Activated naive CD4-positive, alpha-beta T cell treated with anti-CD3 and anti-CD28 coated beads for 36 hours (primary cell): ENCODE data around the gene PFN4. TPM values are rescaled to one million over a fixed set of nuclear protein-coding genes. Genes with fewer than 3 reads are reported as not detected.
A peak's percentile ranks its signal among the peaks of the same experiment; 100 is the strongest.
"Not testable (repeated sequence)": the region's sequence is repeated elsewhere in the genome, so short reads cannot be mapped to it uniquely, and the experiment has no call there.

ENCODE experiments used
- CTCF ChIA-PET: fragments of 350-600 bp; sonication (Branson Sonifier 250); formaldehyde crosslinking; loops from one replicate; lab custom pipeline; 2021; ENCODE audit warnings: antibody characterized with exemption; lab: Charles Lee
- DNase-seq: peaks from one replicate; pipeline ENCODE4 v3.0.0-alpha.2; 2020
- H3K27ac Mint-ChIP-seq: one replicate; pipeline ENCODE4 v1.8.0; 2021; ENCODE audit warnings: mild to moderate bottlenecking, mixed read lengths
- H3K27me3 Mint-ChIP-seq: one replicate; pipeline ENCODE4 v1.8.0; 2021; ENCODE audit warnings: low read depth, mixed read lengths
- H3K36me3 Mint-ChIP-seq: one replicate; pipeline ENCODE4 v1.8.0; 2021; ENCODE audit warnings: low read depth, mixed read lengths
- H3K4me1 Mint-ChIP-seq: one replicate; pipeline ENCODE4 v1.8.0; 2021; ENCODE audit warnings: low read depth, mixed read lengths
- H3K4me3 Mint-ChIP-seq: one replicate; pipeline ENCODE4 v1.8.0; 2021; ENCODE audit warnings: mild to moderate bottlenecking, moderate library complexity, mixed read lengths
- H3K9me3 Mint-ChIP-seq: one replicate; pipeline ENCODE4 v1.8.0; 2021; ENCODE audit warnings: mixed read lengths
- intact Hi-C: fragments of 100-400 bp; cut with micrococcal nuclease; formaldehyde crosslinking; loops from one replicate; pipeline ENCODE4 v1.15.1; 2023
- total RNA-seq, 2 experiments: library from RNA; stranded (reverse); gene quantifications; one replicate each; pipeline ENCODE4 v1.2.3, GENCODE V29; 2021

Gene PFN4
- total RNA-seq, 2 experiments from 2014 or later = 0.32 TPM; not detected in 1

DNA sequence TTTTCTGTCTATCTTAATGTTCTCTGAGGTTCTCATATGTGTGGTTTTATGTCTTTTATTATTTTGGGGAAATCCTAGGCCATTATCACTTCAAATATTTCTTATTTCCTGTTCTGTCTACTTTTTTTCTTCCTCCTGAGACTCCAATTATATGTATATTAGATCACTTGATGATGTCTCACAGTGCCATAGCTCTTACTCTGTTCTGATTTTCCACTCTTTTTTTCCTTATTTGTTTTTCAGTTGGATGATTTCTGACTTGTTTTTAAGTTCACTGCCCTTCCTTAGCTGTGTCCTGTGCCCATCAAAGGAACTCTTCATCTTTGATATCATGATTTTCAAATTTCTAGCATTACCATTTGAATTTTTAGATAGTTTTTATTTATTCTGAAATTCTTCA lies 24.2 kb upstream of the PFN4 start:
- Mint-ChIP-seq H3K9me3 (peaks cover 22% of the 10 kb centered on the region), H3K36me3 (peaks cover 18% of the 10 kb centered on the region), H3K4me3 (no peak overlapping the region), H3K4me1 (no peaks in the 10 kb centered on the region), H3K27me3 (no peaks in the 10 kb centered on the region), H3K27ac (no peak overlapping the region)
- CTCF ChIA-PET = interaction anchor here (0.6 to 0.8 kb wide), 2 partner anchors 17 to 305 kb away, joined by 3 to 4 read pairs; no protein-coding TSS in a partner anchor
- intact Hi-C loops = no loop called here
- no peak for DNase-seq

DNA sequence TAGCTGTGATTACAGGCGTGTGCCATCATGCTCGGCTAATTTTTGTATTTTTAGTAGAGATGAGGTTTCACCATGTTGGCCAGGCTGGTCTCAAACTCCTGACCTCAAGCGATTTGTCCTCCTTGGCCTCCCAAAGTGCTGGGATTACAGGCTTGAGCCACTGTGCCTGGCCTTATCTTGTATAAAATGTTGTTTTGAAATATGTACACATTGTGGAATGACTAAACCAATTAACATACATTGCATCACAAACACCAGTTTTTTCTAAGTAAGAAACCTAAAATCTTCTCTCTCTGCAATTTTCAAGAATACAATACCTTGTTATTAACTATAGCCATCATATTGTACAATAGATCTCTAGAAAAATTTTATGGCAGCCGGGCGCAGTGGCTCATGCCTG lies 17.2 kb upstream of the PFN4 start:
- DNase-seq, H3K4me3 Mint-ChIP-seq, H3K4me1 Mint-ChIP-seq, H3K27me3 Mint-ChIP-seq, intact Hi-C loops, H3K9me3 Mint-ChIP-seq, H3K36me3 Mint-ChIP-seq, H3K27ac Mint-ChIP-seq, CTCF ChIA-PET: not testable (repeated sequence)

DNA sequence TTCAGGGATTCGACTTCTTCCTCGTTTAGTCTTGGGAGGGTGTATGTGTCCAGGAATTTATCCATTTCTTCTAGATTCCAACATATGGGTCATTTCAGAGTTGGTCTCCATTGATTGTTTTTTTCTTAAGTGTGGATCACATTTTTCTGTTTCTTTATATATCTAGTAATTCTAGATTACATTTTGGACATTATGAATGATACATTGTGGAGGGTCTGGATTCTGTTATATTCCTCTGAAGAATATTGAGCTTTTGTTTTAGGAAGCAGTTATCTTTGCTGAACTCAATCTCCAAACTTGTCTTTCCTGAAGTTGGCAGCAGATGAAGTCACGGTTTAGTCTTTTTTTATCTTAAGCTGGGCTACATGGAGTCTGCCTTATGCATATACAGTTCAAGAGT lies 9.4 kb upstream of the PFN4 start:
- Mint-ChIP-seq H3K4me3 (no peak overlapping the region), H3K27ac (no peak overlapping the region), H3K36me3 (peaks cover 4% of the 10 kb centered on the region), H3K27me3 (no peaks in the 10 kb centered on the region), H3K4me1 (peaks cover 2% of the 10 kb centered on the region), H3K9me3 (peaks cover 6% of the 10 kb centered on the region)
- CTCF ChIA-PET = interaction anchor here (0.6 to 0.7 kb wide), 2 partner anchors 91 to 135 kb away, joined by 3 read pairs; no protein-coding TSS in a partner anchor
- DNase-seq = no peak
- intact Hi-C loops = no loop called here

DNA sequence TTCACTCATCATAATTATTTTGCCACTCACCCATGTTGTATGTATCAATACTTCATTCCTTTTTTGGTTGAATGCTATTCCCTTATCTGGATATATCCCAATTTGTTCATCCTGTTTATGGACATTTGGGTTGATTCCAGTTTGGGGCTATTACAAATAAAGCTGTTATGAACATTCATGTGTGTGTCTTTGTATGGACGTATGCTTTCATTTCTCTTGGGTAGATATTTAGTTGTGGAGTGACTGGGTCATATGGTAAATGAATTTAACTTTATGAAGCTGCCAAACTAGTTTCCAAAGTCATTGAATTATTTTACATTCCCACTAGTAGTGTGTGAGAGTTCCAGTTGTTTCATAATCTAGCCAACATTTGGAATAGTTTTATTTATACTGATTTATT lies 2.8 kb upstream of the PFN4 start:
- no peak for DNase-seq
- CTCF ChIA-PET = no interaction called here
- peaks cover 5% of the 10 kb centered on the region for H3K27me3 Mint-ChIP-seq
- H3K4me1 Mint-ChIP-seq = peaks cover 8% of the 10 kb centered on the region
- H3K9me3 Mint-ChIP-seq = no peaks in the 10 kb centered on the region
- H3K4me3 Mint-ChIP-seq = no peak overlapping the region
- intact Hi-C loops = no loop called here
- H3K36me3 Mint-ChIP-seq = no peaks in the 10 kb centered on the region
- no peak overlapping the region for H3K27ac Mint-ChIP-seq

DNA sequence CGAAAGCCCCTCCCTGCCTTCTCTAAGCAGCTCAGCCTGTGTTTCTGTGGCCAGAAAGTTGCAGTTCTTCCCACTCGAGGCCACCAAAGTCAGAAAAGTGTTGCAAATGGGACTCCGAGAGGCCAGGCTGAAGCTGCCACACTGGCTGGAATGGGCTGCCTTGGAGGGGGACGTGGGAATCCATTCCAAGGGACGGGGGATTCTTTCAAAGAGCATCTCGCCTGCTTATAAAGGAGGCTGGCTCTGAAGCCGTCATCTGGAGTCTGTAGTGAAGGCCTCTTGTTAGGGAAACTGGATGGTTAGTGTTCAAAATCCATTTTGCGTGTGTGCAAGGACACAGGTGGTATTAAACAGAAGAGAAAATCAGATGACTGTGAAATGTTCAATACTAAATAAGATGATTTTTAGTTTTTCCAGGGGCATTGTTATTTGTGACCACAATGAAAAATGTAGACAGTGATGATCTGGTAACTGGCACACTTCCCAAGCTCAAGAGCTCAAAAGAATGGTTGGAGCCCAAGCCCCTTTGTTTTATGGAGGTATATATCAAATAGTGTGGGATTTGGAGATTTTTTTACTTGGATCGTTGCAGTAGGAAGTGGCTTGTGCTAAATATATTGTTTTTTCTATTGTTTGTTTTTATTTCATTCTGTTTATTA lies 917 bp upstream of the PFN4 start:
- H3K27ac Mint-ChIP-seq = peak overlapping the region; percentile 8
- H3K4me3 Mint-ChIP-seq = peak overlapping the region; percentile 75
- CTCF ChIA-PET = interaction anchor here (0.7 kb wide), 1 partner anchor 43 kb away, joined by 3 read pairs; no protein-coding TSS in a partner anchor
- no peak for DNase-seq
- peaks cover 7% of the 10 kb centered on the region for H3K4me1 Mint-ChIP-seq
- no peaks in the 10 kb centered on the region for H3K36me3 Mint-ChIP-seq
- H3K9me3 Mint-ChIP-seq = no peaks in the 10 kb centered on the region
- intact Hi-C loops = loop anchor here (1.0 to 5.0 kb wide), 4 partner anchors 48 to 197 kb away; partner anchors contain the start of genes ATAD2B, SF3B6, UBXN2A and WDCP
- H3K27me3 Mint-ChIP-seq = peaks cover 5% of the 10 kb centered on the region

DNA sequence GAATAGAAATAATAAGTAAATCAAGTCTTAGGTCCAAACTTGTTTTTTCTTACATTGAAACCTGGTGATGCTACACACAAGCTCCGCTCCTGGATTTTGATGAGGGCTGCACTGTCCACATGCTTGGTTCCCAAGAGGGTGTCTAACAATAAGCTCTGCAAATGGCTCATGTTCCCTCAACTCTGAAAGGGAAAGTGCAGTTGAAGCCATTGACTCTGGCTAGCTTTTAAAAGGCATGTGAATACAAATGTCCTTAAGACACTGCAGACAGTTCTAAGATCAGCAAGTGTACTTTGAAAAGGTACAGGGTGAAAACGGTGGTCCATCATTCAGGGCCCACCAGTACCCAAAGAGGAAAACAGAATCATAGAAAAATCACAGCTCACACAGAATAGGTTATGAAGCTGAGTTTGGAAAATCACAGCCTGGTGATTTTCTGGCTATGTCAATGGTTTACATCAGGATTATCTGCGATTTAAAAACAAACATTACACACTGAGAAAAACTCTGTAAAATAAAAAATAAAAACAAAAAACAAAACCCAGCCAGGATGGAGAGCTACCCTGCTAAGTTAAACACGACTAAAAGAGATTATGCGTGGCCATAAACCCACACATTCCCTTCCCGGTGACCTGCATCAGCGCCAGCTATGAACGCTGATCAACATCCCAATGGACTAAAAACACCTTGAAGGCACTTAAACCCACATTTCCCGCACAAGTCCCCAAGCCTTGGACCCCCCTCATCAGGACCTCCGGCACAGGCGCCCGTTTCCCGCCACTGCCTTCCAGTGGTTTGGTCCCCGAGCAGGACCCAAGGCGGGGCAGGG lies 554 bp downstream of the PFN4 start:
- CTCF ChIA-PET = interaction anchor here (0.6 to 0.9 kb wide), 5 partner anchors 23 to 463 kb away, joined by 3 to 4 read pairs (median 3); partner anchors contain the start of gene ATAD2B
- H3K27me3 Mint-ChIP-seq = peaks cover 5% of the 10 kb centered on the region
- H3K9me3 Mint-ChIP-seq = no peaks in the 10 kb centered on the region
- no peak for DNase-seq
- peak overlapping the region; percentile 75 for H3K4me3 Mint-ChIP-seq
- H3K4me1 Mint-ChIP-seq = peaks cover 5% of the 10 kb centered on the region
- no peak overlapping the region for H3K27ac Mint-ChIP-seq
- intact Hi-C loops = loop anchor here (1.0 to 5.0 kb wide), 4 partner anchors 46 to 195 kb away; partner anchors contain the start of genes ATAD2B, SF3B6, UBXN2A and WDCP
- no peaks in the 10 kb centered on the region for H3K36me3 Mint-ChIP-seq

DNA sequence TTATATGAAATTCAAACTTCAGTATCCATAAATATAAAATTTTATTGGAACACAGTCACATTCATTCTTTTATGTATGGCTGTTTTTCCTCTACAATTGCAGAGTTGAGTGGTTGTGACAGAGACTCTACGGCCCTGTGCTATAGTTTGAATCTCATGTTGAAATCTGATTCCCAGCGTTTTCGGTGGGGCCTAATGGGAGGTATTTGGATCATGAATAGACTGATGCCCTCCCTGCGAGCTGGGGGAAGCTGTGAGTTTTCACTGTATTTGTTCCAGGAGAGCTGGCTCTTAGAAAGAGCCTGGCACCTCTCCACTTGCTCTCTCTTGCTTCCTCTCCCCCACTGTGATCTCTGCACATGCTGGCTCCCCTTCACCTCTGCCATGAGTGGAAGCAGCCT lies 1.7 kb downstream of the PFN4 start:
- Mint-ChIP-seq H3K4me3 (no peak overlapping the region), H3K27me3 (peaks cover 5% of the 10 kb centered on the region), H3K9me3 (no peaks in the 10 kb centered on the region), H3K4me1 (peaks cover 5% of the 10 kb centered on the region), H3K36me3 (no peaks in the 10 kb centered on the region), H3K27ac (no peak overlapping the region)
- intact Hi-C loops = loop anchor here (5.0 kb wide), 1 partner anchor 179 kb away; the partner anchor contains the start of gene UBXN2A
- no peak for DNase-seq
- CTCF ChIA-PET = interaction anchor here (0.8 to 0.9 kb wide), 2 partner anchors 123 to 194 kb away, joined by 4 read pairs; partner anchors contain the start of gene ATAD2B

DNA sequence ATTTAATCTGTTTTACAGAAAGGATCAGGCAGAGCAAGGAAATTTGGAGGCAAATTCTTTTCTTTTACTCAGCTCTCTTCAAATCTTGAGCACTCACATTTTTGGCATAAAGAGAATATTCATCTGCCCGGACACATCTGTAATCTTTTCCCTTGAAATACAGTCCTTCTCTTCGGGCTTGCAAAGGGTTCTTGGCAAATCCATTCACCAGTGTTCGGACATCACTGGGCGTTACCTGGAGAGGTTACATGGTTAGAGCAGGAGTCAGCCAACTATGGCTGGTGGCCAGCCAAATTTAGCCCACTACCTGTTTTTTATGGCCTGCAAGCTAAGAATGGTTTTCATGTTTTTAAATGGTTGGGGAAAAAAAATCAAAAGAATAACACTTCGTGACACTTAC lies 2.1 kb downstream of the PFN4 start:
- Mint-ChIP-seq H3K4me1 (peaks cover 5% of the 10 kb centered on the region), H3K36me3 (no peaks in the 10 kb centered on the region), H3K4me3 (no peak overlapping the region), H3K27ac (no peak overlapping the region), H3K27me3 (peaks cover 5% of the 10 kb centered on the region), H3K9me3 (no peaks in the 10 kb centered on the region)
- intact Hi-C loops = loop anchor here (5.0 kb wide), 1 partner anchor 179 kb away; the partner anchor contains the start of gene UBXN2A
- DNase-seq = no peak
- CTCF ChIA-PET = interaction anchor here (0.8 kb wide), 1 partner anchor 123 kb away, joined by 4 read pairs; no protein-coding TSS in a partner anchor

DNA sequence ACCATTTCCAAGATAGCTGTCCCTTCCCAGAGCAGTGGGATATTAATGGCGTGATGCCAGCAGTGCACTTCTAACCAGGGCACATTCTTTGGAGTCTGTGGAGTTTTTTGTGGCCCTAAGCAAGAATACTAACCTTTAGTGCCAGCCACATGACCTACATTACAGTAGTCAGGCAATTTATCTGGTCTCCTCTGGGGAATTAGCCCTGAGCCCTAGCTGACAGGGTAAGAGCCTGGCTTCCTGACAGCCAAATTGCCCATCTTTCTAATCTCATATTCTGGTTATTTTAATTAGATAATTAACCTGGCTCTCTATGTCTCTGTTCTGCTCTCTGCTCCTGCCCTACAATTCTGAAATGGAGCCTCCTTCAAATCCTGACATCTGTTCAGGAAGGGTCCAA lies 5.2 kb downstream of the PFN4 start:
- H3K4me1 Mint-ChIP-seq = no peaks in the 10 kb centered on the region
- H3K27ac Mint-ChIP-seq = no peak overlapping the region
- CTCF ChIA-PET = no interaction called here
- H3K36me3 Mint-ChIP-seq = peaks cover 5% of the 10 kb centered on the region
- DNase-seq = no peak
- intact Hi-C loops = no loop called here
- H3K9me3 Mint-ChIP-seq = peaks cover 1% of the 10 kb centered on the region
- H3K27me3 Mint-ChIP-seq = no peaks in the 10 kb centered on the region
- no peak overlapping the region for H3K4me3 Mint-ChIP-seq

DNA sequence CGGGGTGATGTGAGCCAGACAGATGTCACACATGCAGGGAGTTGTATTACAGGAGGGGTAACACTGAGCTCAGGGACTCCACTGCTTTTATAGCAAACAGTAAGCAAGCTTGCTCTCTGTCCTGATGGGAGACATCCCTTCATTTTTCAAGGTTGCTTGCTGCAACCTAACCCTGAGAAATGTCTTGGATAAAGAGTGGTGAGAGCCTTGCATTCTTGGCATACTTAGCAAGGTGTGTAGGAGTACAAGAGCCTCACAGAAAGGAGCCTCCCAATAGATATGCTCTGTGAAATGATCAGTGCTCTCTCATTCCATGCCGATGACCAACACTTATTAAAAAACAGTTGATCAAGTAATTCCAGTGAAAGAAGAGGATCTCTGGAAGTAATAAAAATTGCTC lies 8.1 kb downstream of the PFN4 start:
- no peak for DNase-seq
- intact Hi-C loops = no loop called here
- CTCF ChIA-PET = no interaction called here
- Mint-ChIP-seq H3K27ac (no peak overlapping the region), H3K9me3 (peaks cover 1% of the 10 kb centered on the region), H3K36me3 (peaks cover 5% of the 10 kb centered on the region), H3K4me1 (no peaks in the 10 kb centered on the region), H3K27me3 (no peaks in the 10 kb centered on the region), H3K4me3 (no peak overlapping the region)

DNA sequence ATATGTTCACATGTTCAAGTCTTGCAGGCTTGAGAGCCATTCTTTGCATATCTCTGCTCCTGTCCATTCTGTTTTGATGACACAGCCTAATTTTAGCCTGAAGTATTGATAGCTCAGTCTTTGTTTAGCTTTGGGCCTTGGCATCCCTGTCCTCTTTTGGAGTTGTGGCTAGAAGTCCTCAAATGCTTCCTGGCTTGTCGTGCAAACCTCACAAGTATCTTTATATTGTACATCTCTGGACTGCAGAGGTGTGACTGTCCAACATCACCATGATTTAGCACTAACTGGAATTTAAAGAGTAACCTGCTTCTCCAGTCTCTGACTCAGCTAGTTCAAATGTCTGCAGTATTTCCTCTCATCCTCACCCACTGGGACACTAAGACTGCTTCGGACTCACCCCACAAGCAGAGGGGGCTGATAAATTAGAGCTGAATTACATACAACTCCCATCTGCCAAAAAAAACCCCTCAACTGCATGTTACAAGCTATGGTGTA lies 11.7 kb downstream of the PFN4 start:
- Mint-ChIP-seq H3K27me3 (no peaks in the 10 kb centered on the region), H3K36me3 (peaks cover 5% of the 10 kb centered on the region), H3K9me3 (peaks cover 19% of the 10 kb centered on the region), H3K4me1 (no peaks in the 10 kb centered on the region), H3K4me3 (no peak overlapping the region), H3K27ac (no peak overlapping the region)
- CTCF ChIA-PET = interaction anchor here (0.6 to 1.2 kb wide), 3 partner anchors 27 to 32 kb away, joined by 3 to 5 read pairs (median 3); partner anchors contain the start of gene TP53I3
- intact Hi-C loops = no loop called here
- no peak for DNase-seq
